Parathyroid adenoma (tissue), 2 donors: Measurements from ENCODE around the gene FAM124B.

Experiments used
- H2AFZ ChIP-seq: fragments of 300-600 bp; sonication (generic); one replicate; pipeline ENCODE4 v1.7.0; 2017; ENCODE audit warnings: antibody characterized with exemption, mild to moderate bottlenecking
- H3K27ac ChIP-seq: fragments of 300-600 bp; sonication (generic); one replicate; pipeline ENCODE4 v1.7.0; 2017
- H3K27me3 ChIP-seq: fragments of 300-600 bp; sonication (generic); one replicate; pipeline ENCODE4 v1.7.0; 2017; ENCODE audit warnings: low read length; ENCODE audit not compliant: control insufficient read depth, insufficient read depth
- H3K36me3 ChIP-seq: fragments of 300-600 bp; sonication (generic); one replicate; pipeline ENCODE4 v1.7.0; 2017; ENCODE audit warnings: low read length; ENCODE audit not compliant: control insufficient read depth, insufficient read depth
- H3K4me1 ChIP-seq: fragments of 300-600 bp; sonication (generic); one replicate; pipeline ENCODE4 v1.7.0; 2017; ENCODE audit warnings: control low read depth
- H3K4me2 ChIP-seq: fragments of 300-600 bp; sonication (generic); one replicate; pipeline ENCODE4 v1.7.0; 2017; ENCODE audit warnings: low read length
- H3K4me3 ChIP-seq: fragments of 300-600 bp; sonication (generic); one replicate; pipeline ENCODE4 v1.7.0; 2017; ENCODE audit warnings: low read depth, low read length
- H3K79me2 ChIP-seq: fragments of 300-600 bp; sonication (generic); one replicate; pipeline ENCODE4 v1.7.0; 2017; ENCODE audit warnings: control low read depth
- H3K9ac ChIP-seq: fragments of 300-600 bp; sonication (generic); one replicate; pipeline ENCODE4 v1.7.0; 2017; ENCODE audit warnings: mild to moderate bottlenecking
- H3K9me3 ChIP-seq: fragments of 300-600 bp; sonication (generic); one replicate; pipeline ENCODE4 v1.7.0; 2017; ENCODE audit warnings: low read length; ENCODE audit not compliant: control insufficient read depth
- CTCF ChIP-seq: fragments of 300-600 bp; sonication (generic); IDR thresholded peaks from one replicate; pipeline ENCODE4 v1.7.0; 2017; ENCODE audit warnings: antibody characterized with exemption, mild to moderate bottlenecking
- donor health status: primary hyperparathyroidism.

The FAM124B gene

GRCh38 chr2:224369028-224369632, 32.8 kb downstream of the FAM124B start:
- Histone ChIP-seq H3K4me1 (peaks cover 5% of the 10 kb centered on the region), H3K9me3 (no peaks in the 10 kb centered on the region), H3K79me2 (no peaks in the 10 kb centered on the region), H3K36me3 (no peaks in the 10 kb centered on the region), H3K27me3 (no peaks in the 10 kb centered on the region), H3K4me2 (no peak overlapping the region), H3K27ac (no peak overlapping the region), H3K4me3 (no peak overlapping the region), H3K9ac (no peak overlapping the region), H2AFZ (peak overlapping the region; percentile 69)
- TF ChIP-seq CTCF = peak; percentile 77

GRCh38 chr2:224366267-224366844, 35.6 kb downstream of the FAM124B start:
- Histone ChIP-seq H3K4me1 (peaks cover 5% of the 10 kb centered on the region), H2AFZ (no peak overlapping the region), H3K27ac (no peak overlapping the region), H3K9ac (no peak overlapping the region), H3K79me2 (no peaks in the 10 kb centered on the region), H3K36me3 (no peaks in the 10 kb centered on the region), H3K27me3 (no peaks in the 10 kb centered on the region), H3K9me3 (no peaks in the 10 kb centered on the region), H3K4me3 (no peak overlapping the region), H3K4me2 (no peak overlapping the region)
- no peak for TF ChIP-seq CTCF

- Histone ChIP-seq H3K4me3 (no peak overlapping the region), H2AFZ (no peak overlapping the region), H3K27me3 (no peaks in the 10 kb centered on the region), H3K9ac (no peak overlapping the region), H3K4me1 (peaks cover 5% of the 10 kb centered on the region), H3K27ac (no peak overlapping the region), H3K9me3 (no peaks in the 10 kb centered on the region), H3K4me2 (no peak overlapping the region), H3K79me2 (no peaks in the 10 kb centered on the region), H3K36me3 (no peaks in the 10 kb centered on the region)
- no peak for TF ChIP-seq CTCF
Measured at GRCh38 chr2:224365331-224365730, 36.6 kb downstream of the FAM124B start.

GRCh38 chr2:224363281-224363680, 38.6 kb downstream of the FAM124B start:
- Histone ChIP-seq H3K9me3 (no peaks in the 10 kb centered on the region), H3K9ac (no peak overlapping the region), H3K4me2 (no peak overlapping the region), H3K4me3 (no peak overlapping the region), H3K79me2 (no peaks in the 10 kb centered on the region), H3K36me3 (no peaks in the 10 kb centered on the region), H3K27ac (no peak overlapping the region), H2AFZ (no peak overlapping the region), H3K27me3 (no peaks in the 10 kb centered on the region), H3K4me1 (no peaks in the 10 kb centered on the region)
- no peak for TF ChIP-seq CTCF

GRCh38 chr2:224362094-224362493, 39.8 kb downstream of the FAM124B start:
- no peaks in the 10 kb centered on the region for H3K36me3 ChIP-seq

More at GRCh38 chr2:224362094-224362493, 39.8 kb downstream of the FAM124B start:
- Histone ChIP-seq H3K27me3 (no peaks in the 10 kb centered on the region), H3K9ac (no peak overlapping the region), H3K9me3 (no peaks in the 10 kb centered on the region), H3K4me3 (no peak overlapping the region), H3K27ac (no peak overlapping the region), H3K79me2 (no peaks in the 10 kb centered on the region), H3K4me2 (no peak overlapping the region), H3K4me1 (no peaks in the 10 kb centered on the region), H2AFZ (no peak overlapping the region)
- no peak for TF ChIP-seq CTCF
